Liver (tissue), 3 donors: ENCODE results near the gene NEURL3.

Experiments
- CTCF ChIP-seq: fragments of 150-350 bp; IDR thresholded peaks from 2 replicates; pipeline ENCODE4 v1.5.1; 2017; ENCODE audit warnings: improper control_type of control experiment, low read depth, low read length; ENCODE audit not compliant: missing input control
- EGR1 ChIP-seq, 2 donors: IDR thresholded peaks; 2 replicates each; pipeline ENCODE4 v1.6.1; 2016 to 2018; ENCODE audit warnings: antibody characterized with exemption in 2 of 2, low read depth in 2 of 2
- GABPA ChIP-seq, 2 donors: IDR thresholded peaks in 1 of 2; conservative IDR thresholded peaks in 1 of 2; 2 replicates each; pipeline ENCODE4 v1.6.1; 2016; ENCODE audit warnings: antibody characterized with exemption in 2 of 2, mild to moderate bottlenecking in 1 of 2, moderate library complexity in 1 of 2
- JUND ChIP-seq, 2 donors: IDR thresholded peaks; 2 replicates each; pipeline ENCODE4 v1.6.1; 2016; ENCODE audit warnings: antibody characterized with exemption in 2 of 2
- RAD21 ChIP-seq, 2 donors: IDR thresholded peaks; 2 replicates each; pipeline ENCODE4 v1.6.1; 2016; ENCODE audit warnings: antibody characterized with exemption in 2 of 2, mild to moderate bottlenecking in 2 of 2
- REST ChIP-seq: IDR thresholded peaks from 2 replicates; pipeline ENCODE4 v1.6.1; 2016; ENCODE audit warnings: antibody characterized with exemption, mild to moderate bottlenecking
- SP1 ChIP-seq: IDR thresholded peaks from 2 replicates; pipeline ENCODE4 v1.6.1; 2018; ENCODE audit warnings: antibody characterized with exemption, mild to moderate bottlenecking
- TAF1 ChIP-seq: conservative IDR thresholded peaks from 2 replicates; pipeline ENCODE4 v1.6.1; 2016; ENCODE audit warnings: antibody characterized with exemption, mild to moderate bottlenecking
- YY1 ChIP-seq: IDR thresholded peaks from 2 replicates; pipeline ENCODE4 v1.6.1; 2016; ENCODE audit warnings: antibody characterized with exemption, mild to moderate bottlenecking
- TF ChIP-seq, protein P1 (sequence below): IDR thresholded peaks from 2 replicates; pipeline ENCODE4 v1.6.1; 2016; ENCODE audit warnings: antibody characterized with exemption
- TF ChIP-seq, protein P2 (sequence below): IDR thresholded peaks from 2 replicates; pipeline ENCODE4 v1.6.1; 2016; ENCODE audit warnings: antibody characterized with exemption
- donor health status: healthy.
- donor health status: healthy.

- no peak for TF ChIP-seq EGR1 (IDR thresholded peaks at IDR 0.05; ENCODE audit: low read depth in 2 of 2)
- TF ChIP-seq CTCF: no peak
- TF ChIP-seq JUND (IDR thresholded peaks at IDR 0.05): no peak
- TF ChIP-seq SP1: no peak
- TF ChIP-seq RAD21 (IDR thresholded peaks at IDR 0.05): no peak
- TF ChIP-seq YY1: no peak
- no peak for TF ChIP-seq REST
- TF ChIP-seq GABPA (IDR thresholded peaks at IDR 0.05 in 1 of 2, conservative IDR thresholded peaks at IDR 0.05 in 1 of 2): no peak
- no peak for TF ChIP-seq TAF1
- TF ChIP-seq, protein P1, sequence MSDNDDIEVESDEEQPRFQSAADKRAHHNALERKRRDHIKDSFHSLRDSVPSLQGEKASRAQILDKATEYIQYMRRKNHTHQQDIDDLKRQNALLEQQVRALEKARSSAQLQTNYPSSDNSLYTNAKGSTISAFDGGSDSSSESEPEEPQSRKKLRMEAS: no peak
- TF ChIP-seq, protein P2, sequence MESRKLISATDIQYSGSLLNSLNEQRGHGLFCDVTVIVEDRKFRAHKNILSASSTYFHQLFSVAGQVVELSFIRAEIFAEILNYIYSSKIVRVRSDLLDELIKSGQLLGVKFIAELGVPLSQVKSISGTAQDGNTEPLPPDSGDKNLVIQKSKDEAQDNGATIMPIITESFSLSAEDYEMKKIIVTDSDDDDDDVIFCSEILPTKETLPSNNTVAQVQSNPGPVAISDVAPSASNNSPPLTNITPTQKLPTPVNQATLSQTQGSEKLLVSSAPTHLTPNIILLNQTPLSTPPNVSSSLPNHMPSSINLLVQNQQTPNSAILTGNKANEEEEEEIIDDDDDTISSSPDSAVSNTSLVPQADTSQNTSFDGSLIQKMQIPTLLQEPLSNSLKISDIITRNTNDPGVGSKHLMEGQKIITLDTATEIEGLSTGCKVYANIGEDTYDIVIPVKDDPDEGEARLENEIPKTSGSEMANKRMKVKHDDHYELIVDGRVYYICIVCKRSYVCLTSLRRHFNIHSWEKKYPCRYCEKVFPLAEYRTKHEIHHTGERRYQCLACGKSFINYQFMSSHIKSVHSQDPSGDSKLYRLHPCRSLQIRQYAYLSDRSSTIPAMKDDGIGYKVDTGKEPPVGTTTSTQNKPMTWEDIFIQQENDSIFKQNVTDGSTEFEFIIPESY: no peak
Measured at GRCh38 chr2:96486696-96487095, 18.5 kb downstream of the NEURL3 start.
